HG03095 (cell line): ENCODE results near the gene CASD1.

Experiments
- ATAC-seq: cut with Tn5 transposase; IDR thresholded peaks from one replicate; pipeline ENCODE4 v1.9.1; 2021; ENCODE audit warnings: moderate library complexity; ENCODE audit not compliant: unreplicated experiment

CASD1 gene

GRCh38 chr7:94509264-94509886, at the start of gene CASD1:
Gene CASD1, plus strand, starts transcription at chr7:94509809. Its CDS starts 276 bp downstream, at chr7:94510085.
- peak; percentile 51 for ATAC-seq

GRCh38 chr7:94466516-94466915, 43.1 kb upstream of the CASD1 start:
- no peak for ATAC-seq

DNA sequence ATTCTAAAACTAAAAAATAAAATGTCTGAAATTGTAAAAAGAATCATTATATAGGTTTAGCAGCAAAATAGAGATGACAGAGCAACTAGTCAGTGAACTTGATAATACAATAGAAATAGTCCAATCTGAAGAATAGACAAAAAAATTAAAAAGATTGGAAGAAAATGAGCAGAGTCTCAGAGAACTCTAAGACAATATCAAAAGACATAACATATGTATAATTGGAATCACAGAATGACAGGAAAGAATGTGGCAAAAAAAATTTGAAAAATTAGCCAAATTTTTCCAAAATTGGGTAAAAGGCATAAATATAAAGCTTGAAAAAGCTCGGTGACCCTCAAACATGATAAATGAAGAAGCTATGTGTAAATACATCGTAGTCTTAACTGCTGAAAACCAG, 38.0 kb upstream of the CASD1 start:
- no peak for ATAC-seq

- no peak for ATAC-seq
Observed at GRCh38 chr7:94472608-94473007, 37.0 kb upstream of the CASD1 start.

GRCh38 chr7:94476251-94476840, 33.3 kb upstream of the CASD1 start:
- no peak for ATAC-seq

- no peak for ATAC-seq
Observed at GRCh38 chr7:94477878-94478277, 31.7 kb upstream of the CASD1 start.

DNA sequence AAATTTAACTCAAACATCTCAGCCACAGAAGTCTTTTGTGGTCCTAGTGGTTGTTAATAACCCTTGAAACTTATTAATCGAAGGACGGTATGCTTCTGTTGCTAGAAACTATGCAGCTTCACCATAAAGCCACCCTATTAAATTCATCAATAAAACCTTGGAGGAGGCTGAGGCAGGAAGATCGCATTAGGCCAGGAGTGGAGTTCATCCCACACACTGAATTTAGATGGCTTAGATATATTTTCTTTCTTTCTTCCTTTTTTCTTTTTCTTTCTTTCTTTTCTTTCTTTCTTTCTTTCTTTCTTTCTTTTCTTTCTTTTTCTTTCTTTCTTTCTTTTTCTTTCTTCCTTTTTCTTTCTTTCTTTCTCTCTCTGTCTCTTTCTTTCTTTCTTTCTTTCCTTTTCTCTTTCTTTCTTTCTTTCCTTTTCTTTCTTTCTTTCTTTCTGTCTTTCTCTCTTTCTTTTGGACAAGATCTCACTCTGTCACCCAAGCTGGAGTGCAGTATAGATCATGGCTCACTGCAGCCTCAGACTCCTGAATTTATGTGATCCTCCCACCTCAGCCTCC, 30.9 kb upstream of the CASD1 start:
- no peak for ATAC-seq

DNA sequence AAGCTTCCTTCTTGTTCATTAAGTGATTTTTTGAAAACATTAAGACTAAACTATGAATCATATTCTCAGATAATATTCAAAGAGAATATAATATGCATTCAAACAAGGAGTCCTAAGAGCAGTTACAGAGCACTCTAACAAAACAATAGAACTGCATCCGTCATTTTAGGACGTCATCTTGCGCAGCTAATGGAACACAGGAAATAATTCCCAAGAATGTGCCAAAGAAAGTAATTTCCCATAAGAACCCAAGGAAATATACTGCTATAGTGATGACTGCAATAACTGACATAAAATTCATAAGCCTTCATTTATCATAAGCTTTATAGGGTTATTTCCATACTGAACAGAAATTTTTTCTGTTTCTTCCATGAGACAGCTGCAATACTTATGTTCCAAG, 28.3 kb upstream of the CASD1 start:
- ATAC-seq = no peak

DNA sequence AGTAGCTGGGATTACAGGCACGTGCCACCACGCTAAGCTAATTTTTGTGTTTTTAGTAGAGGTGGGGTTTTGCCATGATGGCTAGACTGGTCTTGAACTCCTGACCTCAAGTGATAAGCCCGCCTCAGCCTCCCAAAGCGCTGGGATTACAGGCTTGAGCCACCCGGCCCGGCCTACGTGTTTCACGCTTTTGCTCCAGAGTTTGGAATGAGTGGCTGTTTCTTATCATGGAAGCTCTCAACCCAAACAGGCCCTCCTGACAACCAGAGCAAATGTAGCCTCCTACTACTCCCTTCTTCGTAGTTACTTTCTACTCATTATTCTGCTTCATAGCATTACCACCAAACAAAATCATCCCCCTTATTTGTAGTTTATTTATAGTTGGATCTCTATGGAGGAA, 26.8 kb upstream of the CASD1 start:
- no peak for ATAC-seq

GRCh38 chr7:94483843-94484242, 25.8 kb upstream of the CASD1 start:
- no peak for ATAC-seq

- no peak for ATAC-seq
Observed at GRCh38 chr7:94486216-94486615, 23.4 kb upstream of the CASD1 start.

- ATAC-seq = no peak
Observed at GRCh38 chr7:94491410-94491809, 18.2 kb upstream of the CASD1 start.

DNA sequence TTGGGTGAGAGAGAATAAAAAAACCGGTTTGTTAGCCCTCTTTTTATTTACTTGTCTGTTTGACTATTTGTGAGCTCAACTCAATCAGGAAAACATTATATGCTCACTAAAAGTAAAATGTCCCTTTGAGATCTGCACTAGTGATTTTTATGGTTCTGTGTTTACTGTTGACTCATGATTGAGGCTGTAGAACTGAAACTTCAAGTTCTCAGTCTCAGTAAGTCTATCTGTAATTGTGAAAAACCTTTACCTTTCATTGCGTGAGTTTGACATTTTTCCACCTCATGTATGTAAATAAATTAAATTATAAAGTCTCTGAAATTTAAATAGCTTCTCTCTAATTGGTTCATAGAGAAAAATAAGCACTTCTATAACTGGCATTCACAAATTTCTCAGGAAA, 17.0 kb upstream of the CASD1 start:
- ATAC-seq = peak; percentile 98

GRCh38 chr7:94497874-94498670, 11.5 kb upstream of the CASD1 start:
- no peak for ATAC-seq

DNA sequence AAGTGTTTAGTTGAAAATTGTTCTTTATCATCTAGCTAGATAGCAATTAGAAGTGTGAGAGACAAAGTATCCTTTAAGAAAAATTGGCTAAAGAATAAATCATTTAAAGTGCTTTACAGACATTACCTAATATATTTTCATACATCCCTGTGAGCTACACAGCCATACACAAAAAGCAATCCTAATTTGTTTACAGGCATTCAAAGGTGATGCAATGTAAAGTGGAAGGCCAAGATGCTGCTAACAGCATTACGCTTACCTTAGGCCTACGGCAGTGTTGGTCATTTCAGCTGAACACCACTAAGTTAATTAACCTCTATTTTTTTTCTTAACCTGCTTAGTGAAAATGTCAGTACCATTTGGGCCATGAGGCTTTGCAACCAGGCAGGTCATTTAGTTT, 10.7 kb upstream of the CASD1 start:
- no peak for ATAC-seq

DNA sequence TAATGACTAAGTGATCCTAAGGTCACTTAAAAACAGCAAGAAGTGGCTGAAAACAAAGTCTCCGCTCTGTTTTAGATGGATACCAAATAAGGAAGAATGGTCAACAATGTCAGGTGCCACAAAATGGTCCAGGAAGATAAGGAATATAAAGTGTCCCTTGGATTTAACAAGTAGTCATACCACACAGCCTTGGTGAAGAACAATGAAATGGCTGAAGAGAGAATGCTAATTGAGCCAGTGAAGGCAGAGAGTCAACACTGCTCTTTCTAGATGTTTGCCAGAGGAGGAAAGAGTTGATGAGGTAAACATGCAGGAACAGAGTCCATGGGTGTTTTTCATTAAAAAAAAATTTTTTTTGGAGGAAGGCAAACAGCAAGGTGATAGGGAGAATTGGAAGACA, 2.1 kb upstream of the CASD1 start:
- ATAC-seq = no peak

GRCh38 chr7:94507962-94508361, 1.6 kb upstream of the CASD1 start:
- ATAC-seq = no peak

- ATAC-seq = peak; percentile 71
Observed at GRCh38 chr7:94509887-94510581, 425 bp downstream of the CASD1 start.

GRCh38 chr7:94510582-94511496, 1.2 kb downstream of the CASD1 start:
- ATAC-seq = peak; percentile 3

DNA sequence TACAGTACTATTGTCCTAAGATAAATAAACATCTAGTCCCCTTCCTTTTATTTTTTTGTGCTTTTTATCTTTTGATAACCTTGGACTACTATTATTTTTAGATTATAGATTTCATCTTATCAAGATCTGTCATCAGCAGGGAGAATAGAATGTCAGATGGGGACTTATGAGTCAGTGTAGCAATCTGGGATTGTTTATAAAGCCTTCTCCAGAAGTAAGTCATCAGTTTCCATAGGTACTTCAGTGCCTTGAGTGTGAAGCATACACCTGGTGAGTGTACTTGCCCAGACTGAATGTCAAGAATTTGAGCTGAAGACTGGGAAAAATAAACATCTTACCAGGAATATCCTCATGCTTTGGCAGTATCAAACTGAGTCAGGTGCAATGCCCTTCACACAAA, 2.1 kb downstream of the CASD1 start:
- ATAC-seq = no peak
